H1 (cell line): ENCODE measurements around the gene GRK5. TPM values are rescaled to one million over a fixed set of nuclear protein-coding genes. Genes with fewer than 3 reads are reported as not detected.

Experiments used
- BRCA1 ChIP-seq: IDR thresholded peaks from 2 replicates; pipeline ENCODE4 v1.6.1; 2012; ENCODE audit warnings: low read depth, low read length, improper control_type of control experiment
- FOSL1 ChIP-seq: IDR thresholded peaks from 2 replicates; pipeline ENCODE4 v1.6.1; 2011; ENCODE audit warnings: mild to moderate bottlenecking, low read depth, low read length, moderate library complexity; ENCODE audit not compliant: insufficient read depth
- JUND ChIP-seq: IDR thresholded peaks from 2 replicates; pipeline ENCODE4 v1.6.1; 2011; ENCODE audit warnings: mild to moderate bottlenecking, improper control_type of control experiment, low read length
- MAX ChIP-seq: IDR thresholded peaks from 2 replicates; pipeline ENCODE4 v1.6.1; 2012; ENCODE audit warnings: inconsistent platforms
- PHF8 ChIP-seq: fragments of 200-600 bp; sonication (generic); conservative IDR thresholded peaks from 2 replicates; pipeline ENCODE4 v1.7.1; 2012; ENCODE audit warnings: low read depth, mild to moderate bottlenecking, inconsistent platforms, low read length, moderate library complexity
- TBP ChIP-seq: IDR thresholded peaks from 2 replicates; pipeline ENCODE4 v1.6.1; 2011; ENCODE audit warnings: low read depth, low read length, improper control_type of control experiment
- polyA plus RNA-seq, 7 experiments: library from polyadenylated mRNA; depleted of rRNA in 3 of 7; stranded (reverse) in 5 of 7; unstranded in 2 of 7; fragments of >200 nt in 5 of 7; fragments of 200-250 nt in 2 of 7; gene quantifications; 1 replicate in 5 of 7; 2 replicates in 1 of 7; 4 replicates in 1 of 7; pipeline versions ENCODE4 v1.2.1 to v1.2.3, GENCODE V29; 2011 to 2013; ENCODE audit warnings: missing spikeins in 2 of 7, mixed read lengths in 2 of 7
- total RNA-seq: library from RNA; stranded (reverse); fragmentation: NEBNext Ultra II Directional; extraction: Animal tissue kit (Norgen Biotek cat#: 25700); gene quantifications from 2 replicates; pipeline ENCODE4 v1.2.1, GENCODE V29; 2021

GRK5 gene
- total and polyA plus RNA-seq, 2 of the 8 experiments (the other 6 are each of a cell fraction or from before 2014, with no cell fraction given) = 0.54 to 2.5 TPM

- TF ChIP-seq MAX (peak; percentile 49), PHF8 (no peak), JUND (no peak), BRCA1 (no peak), TBP (0 out of 2 replicates have a peak, but pooled peaks have one; percentile 5), FOSL1 (no peak)
- TF ChIP-seq, all 59 proteins: peak for 6
These were observed 562 bp downstream of the GRK5 start (continued) for GRCh38 chr10:119207713-119208552.
